ENCODE results near the gene ULBP3.
"Not testable (repeated sequence)": the region's sequence is repeated elsewhere in the genome, so short reads cannot be mapped to it uniquely, and the experiment has no call there.

Gene ULBP3

GRCh38 chr6:150075034-150075421 is 6.1 kb upstream of the ULBP3 start:
- DNase-seq: no peak

GRCh38 chr6:150074396-150075033 is 5.6 kb upstream of the ULBP3 start:
- not testable (repeated sequence) for DNase-seq

GRCh38 chr6:150072201-150072600 is 3.3 kb upstream of the ULBP3 start:
- DNase-seq: no peak

- DNase-seq: no peak
These were observed 1.4 kb upstream of the ULBP3 start for GRCh38 chr6:150070236-150070818.

GRCh38 chr6:150069706-150070105 is 785 bp upstream of the ULBP3 start:
- no peak for DNase-seq

- no peak for DNase-seq
These were observed 770 bp downstream of the ULBP3 start for GRCh38 chr6:150068151-150068550.

- no peak for DNase-seq
These were observed 3.8 kb downstream of the ULBP3 start for GRCh38 chr6:150065083-150065482.

- DNase-seq: no peak
These were observed 5.3 kb downstream of the ULBP3 start for GRCh38 chr6:150063640-150064039.

GRCh38 chr6:150059973-150060372 is 8.9 kb downstream of the ULBP3 start:
- not testable (repeated sequence) for DNase-seq

- no peak for DNase-seq
These were observed 9.9 kb downstream of the ULBP3 start for GRCh38 chr6:150058986-150059385.

- DNase-seq: no peak
These were observed 10.6 kb downstream of the ULBP3 start for GRCh38 chr6:150058231-150058792.

- no peak for DNase-seq
These were observed 11.4 kb downstream of the ULBP3 start for GRCh38 chr6:150057501-150057951.

- DNase-seq: no peak
These were observed 12.0 kb downstream of the ULBP3 start for GRCh38 chr6:150056916-150057315.

- no peak for DNase-seq
These were observed 12.8 kb downstream of the ULBP3 start for GRCh38 chr6:150056156-150056555.

GRCh38 chr6:150055131-150055530 is 13.8 kb downstream of the ULBP3 start:
- no peak for DNase-seq

GRCh38 chr6:150053450-150053849 is 15.5 kb downstream of the ULBP3 start:
- DNase-seq: no peak

- DNase-seq: no peak
These were observed 18.1 kb downstream of the ULBP3 start for GRCh38 chr6:150050846-150051245.

- DNase-seq: no peak
These were observed 20.8 kb downstream of the ULBP3 start for GRCh38 chr6:150048099-150048498.

GRCh38 chr6:150046943-150047342 is 22.0 kb downstream of the ULBP3 start:
- DNase-seq: no peak

GRCh38 chr6:150044621-150045145 is 24.2 kb downstream of the ULBP3 start:
- no peak for DNase-seq

GRCh38 chr6:150043501-150044412 is 25.2 kb downstream of the ULBP3 start:
- DNase-seq: no peak

- no peak for DNase-seq
These were observed 25.8 kb downstream of the ULBP3 start for GRCh38 chr6:150043096-150043495.
